ENCODE data around the gene RALA.

RALA gene

DNA sequence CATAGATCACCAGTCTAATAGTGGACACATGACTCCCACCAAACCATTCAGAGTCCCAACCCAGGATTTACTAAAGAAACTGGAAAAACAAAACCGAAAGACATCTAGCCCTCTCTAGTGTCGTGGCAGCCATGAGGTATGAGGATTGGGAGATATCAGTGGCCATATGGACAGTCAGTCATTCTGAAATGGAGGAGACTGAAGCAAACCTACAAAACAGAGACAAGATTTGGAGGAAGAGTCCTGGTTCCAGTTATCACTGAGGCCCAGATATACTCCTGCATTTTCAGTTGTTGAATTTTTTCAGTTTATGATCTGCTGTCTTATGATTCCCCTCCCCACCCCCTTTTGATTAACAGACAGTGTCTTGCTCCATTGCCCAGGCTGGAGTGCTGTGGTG lies 9.1 kb upstream of the RALA start:
- no peak for DNase-seq

- no peak for DNase-seq
Observed at GRCh38 chr7:39615350-39615975, 7.9 kb upstream of the RALA start.

- DNase-seq, result no peak
Observed at GRCh38 chr7:39616138-39616537, 7.2 kb upstream of the RALA start.

DNA sequence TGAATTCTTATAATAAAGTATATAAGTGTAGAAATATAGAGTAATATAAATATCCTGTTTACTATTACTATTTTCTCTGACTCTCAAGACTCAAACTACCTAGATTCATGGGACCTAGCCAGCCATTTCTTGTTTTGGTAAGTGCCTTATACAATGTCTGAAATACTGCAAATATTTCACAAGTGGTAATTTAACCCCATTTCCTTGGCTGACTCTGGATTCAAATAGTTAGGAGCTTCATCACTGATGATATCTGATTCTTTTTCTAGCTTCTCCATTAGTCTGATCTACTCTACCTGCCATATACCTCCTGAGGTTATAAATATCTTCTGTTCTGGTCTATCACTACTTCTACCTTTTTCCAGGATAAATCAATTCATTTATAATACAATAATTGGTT lies 6.4 kb upstream of the RALA start:
- no peak for DNase-seq

DNA sequence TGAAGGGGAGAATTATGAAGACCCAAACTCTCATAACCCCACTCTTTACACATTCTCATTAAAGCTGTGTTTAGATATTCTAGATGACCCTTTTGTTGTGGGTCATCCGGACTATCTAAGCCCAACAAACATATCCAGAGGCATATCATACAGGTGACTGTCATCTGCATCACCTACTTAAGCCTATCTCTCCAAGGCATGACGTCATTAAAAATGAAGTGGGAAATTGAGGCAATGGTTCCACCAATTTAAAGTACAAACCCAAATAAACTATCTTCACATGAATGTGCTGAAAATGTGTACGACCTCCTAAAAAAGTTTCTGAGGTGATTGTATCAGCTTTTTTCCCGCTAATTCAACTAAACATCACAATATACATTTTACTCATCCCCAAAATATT lies 4.5 kb upstream of the RALA start:
- DNase-seq, result no peak

DNA sequence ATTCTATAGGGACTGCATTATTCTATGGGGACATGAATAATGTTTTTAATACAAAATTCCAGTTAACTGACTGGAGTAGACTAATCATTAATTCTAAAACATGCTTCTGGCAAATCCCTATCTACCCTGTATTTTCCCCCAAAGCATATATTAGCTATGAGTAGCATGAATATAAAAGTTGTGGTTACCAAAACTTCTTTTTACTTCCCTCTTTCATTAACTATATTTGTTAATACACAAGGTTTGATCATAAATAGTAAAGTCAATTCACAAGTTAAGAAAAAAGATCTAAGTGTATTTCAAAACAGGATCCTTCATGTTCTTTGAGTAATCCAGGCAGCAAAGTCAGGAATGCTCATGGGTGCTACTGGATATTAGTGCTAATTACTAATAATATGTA lies 2.9 kb upstream of the RALA start:
- no peak for DNase-seq

- no peak for DNase-seq
Observed at GRCh38 chr7:39621261-39621660, 2.1 kb upstream of the RALA start.

GRCh38 chr7:39621784-39622411 lies 1.5 kb upstream of the RALA start:
- no peak for DNase-seq

DNA sequence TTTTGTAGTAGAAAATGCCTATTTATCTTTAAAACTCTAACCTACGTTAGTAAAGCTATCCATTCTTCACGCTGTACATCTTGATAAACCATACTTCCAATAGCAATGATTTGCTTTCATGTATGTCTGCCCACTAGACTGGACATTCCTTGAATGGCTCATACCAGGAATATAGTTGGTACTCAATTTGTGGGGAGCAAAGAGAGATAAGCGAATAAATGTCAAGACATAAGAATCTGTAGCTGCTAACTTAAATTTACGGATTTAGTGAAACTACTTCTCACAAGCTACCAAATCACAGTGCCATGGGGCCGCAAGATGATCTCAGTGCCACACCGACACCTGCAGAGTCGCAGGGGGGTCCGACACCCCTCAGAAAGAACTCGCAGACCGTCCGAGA lies 763 bp upstream of the RALA start:
- no peak for DNase-seq

GRCh38 chr7:39623732-39624441 lies 515 bp downstream of the RALA start:
- DNase-seq, result no peak

DNA sequence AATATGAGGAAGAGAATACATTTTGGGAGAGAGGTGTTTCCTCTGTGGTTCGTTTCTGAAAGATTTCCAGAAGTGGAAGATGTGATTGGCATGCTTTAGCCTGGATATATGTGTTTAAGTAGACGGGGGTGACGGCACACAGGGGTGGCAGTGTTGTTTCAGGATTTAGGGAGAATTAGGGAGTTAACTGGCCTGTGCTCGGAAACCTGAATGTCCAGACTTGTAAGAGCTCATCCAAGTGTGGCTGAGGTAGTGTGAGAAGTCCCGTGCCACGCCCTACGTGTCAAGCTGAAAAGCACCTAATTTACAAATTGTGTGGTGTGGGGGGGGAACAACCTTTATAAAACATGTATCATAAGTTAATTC lies 1.1 kb downstream of the RALA start:
- no peak for DNase-seq

DNA sequence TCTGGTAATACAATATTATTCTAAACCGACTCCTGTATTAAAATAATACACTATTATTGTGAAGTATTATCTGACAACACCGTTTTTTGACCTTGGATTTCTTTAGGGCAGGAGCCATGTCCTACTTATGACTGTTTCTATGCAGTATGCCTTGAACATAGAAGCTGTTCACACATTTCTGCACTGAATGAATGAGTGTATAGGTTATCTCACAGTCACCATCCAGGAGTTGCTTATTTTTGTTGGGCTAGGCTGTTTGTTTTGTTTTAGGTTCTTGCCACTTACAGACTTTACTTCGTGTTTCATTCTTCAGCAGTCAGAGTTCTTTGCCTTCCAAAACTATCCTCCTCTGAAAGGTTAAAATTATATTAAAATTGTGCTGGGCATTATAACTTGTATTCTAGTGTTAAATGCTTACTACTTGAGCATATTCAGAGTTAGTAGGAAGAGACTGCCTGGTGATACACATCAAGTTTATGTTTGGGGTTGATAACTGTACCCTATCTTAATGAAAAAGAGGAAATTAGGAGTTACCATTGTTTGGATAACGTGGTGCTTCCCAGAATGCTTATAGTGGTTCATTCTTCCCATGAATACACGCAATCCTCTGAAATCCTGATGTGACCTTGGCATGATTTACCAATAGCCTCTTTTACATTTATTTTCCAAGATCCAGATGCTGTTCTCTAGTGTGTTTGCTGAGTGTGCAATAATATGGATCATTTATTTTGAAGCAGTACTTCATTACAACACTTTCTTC lies 1.7 kb downstream of the RALA start:
- no peak for DNase-seq

GRCh38 chr7:39631736-39632308 lies 8.4 kb downstream of the RALA start:
- DNase-seq, result no peak

DNA sequence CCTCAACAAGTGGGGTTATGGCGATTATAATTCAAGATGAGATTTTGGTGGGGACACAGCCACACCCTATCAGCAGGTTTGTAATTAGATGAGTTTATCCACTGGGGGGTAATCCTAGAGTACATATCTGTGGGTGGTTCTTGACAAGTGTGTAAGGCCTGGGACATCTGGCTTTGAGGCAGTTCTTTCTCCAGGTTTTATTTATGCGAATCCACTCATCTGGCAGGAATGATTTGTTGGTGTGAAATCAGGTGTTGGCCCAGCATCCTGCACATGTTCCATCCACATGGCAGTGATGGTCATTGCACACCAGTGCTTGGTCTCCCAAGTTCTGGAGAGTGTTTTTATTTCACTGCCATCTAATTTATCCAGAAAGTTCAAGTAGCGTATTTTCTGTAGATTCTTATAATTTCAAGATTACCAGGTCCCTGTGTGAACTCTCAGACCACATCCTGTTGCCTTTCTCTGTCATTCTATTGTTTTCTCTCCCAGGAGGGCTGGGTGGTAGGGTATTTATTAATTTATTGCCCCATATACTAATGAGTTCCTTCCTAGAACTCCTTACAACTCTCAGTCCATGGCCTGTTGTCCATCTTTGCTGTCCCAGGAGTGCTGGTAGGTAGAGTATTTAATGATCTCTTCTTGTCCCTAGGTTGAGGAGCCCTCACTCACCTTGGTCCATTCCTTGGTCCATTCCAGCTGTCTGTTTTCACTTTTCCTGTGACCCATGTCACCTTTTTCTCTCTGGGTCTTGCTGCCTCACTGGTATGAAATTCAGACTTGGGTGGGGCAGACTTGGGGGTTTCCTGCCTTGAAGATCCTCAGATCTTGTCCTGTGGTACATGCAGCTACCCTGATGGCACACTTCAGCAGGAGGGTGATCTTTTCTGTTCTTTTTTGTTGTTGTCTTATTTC lies 10.4 kb downstream of the RALA start:
- no peak for DNase-seq

- DNase-seq, result no peak
Observed at GRCh38 chr7:39634478-39634805, 11.1 kb downstream of the RALA start.

- DNase-seq, result no peak
Observed at GRCh38 chr7:39637400-39637799, 14.0 kb downstream of the RALA start.

- DNase-seq, result no peak
Observed at GRCh38 chr7:39637963-39638485, 14.7 kb downstream of the RALA start.

DNA sequence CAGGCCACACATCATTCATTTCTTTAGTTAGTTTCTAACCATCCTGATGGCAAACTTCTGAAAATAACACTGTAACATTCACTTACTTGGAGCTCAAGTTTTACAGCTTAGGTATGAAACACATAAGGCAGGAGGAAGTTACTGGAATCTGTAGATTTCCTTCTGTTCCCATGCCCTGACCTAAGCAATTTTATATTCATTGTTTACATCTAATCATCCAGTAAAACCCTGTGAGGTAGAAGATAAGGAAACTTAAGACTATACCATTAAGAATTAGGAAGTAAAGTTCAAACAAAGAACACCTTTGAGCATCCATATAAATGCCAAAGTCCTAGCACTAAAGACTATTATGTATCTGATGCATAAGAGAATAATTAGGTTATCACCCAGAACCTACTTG lies 19.5 kb downstream of the RALA start:
- DNase-seq, result no peak

- no peak for DNase-seq
Observed at GRCh38 chr7:39644170-39644569, 20.8 kb downstream of the RALA start.

DNA sequence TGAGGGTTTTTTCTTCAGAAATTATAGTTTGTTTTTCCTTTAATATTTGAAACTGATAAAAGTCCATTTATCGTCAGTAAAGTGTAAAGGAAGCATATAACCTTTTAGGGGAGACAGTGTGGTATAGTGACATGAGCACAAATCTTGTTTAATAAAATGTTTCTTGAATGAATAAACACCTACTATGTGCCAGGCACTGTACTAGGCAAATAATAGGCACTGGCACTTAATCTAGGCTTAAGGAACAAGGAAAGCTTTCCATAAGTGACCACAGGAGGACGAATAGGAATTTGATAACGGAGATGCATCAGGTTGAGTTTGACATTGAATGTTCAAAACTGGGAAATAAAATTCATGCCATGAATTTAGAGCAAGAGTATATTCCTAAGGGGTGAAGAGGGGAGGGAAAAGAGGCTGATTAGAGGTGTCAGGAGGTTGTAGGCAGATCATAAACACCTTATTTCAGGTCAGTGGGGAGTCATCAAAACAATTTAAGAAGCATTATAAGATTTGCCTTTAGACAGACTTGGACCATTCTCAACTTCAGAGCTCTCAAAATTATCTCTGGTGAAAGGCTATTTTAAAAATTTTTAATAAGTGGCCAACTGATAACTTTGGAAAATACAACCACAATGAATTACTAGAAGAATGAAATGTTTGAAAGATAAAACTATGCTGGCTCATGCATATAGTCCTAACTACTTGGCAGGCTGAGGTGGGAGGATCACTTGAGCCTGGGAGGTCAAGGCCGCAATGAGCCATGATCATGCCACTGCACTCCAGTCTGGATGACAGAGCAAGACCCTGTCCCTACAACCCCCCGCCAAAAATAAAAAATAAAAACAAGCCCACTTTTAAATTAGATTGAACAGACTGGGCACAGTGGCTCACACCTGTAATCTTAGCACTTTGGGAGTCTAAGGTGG lies 22.4 kb downstream of the RALA start:
- no peak for DNase-seq

DNA sequence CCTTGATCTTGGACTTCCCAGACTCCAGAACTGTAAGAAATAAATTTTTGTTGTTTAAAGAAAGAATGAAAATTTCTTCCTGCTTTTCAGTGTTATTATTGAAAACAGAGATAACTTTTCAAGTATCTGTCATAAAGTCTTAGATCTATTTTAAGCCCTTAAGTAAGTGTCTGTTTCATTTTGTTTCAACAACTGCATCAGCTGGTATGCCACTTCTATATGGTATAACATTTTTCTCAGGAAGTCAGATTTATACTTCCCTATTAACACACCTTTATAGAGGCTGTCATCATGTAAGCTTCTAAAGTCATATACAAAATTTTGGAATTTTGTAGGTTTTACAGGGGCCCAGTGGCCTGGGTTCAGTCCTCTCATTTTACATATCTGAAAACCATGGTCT lies 24.4 kb downstream of the RALA start:
- no peak for DNase-seq

All from NCI-H187 treated with DMSO at 0.1 percent for 48 hours (cell line).